Jurkat, Clone E6-1 (cell line): ENCODE data around the gene MT4. TPM values are rescaled to one million over a fixed set of nuclear protein-coding genes. Genes with fewer than 3 reads are reported as not detected.

Experiments
- DNase-seq: peaks from one replicate; pipeline ENCODE4 v3.0.0-alpha.2; 2011; ENCODE audit warnings: low read depth, low spot score
- H3K4me3 ChIP-seq: 2 replicates; pipeline ENCODE4 v1.5.1; 2011; ENCODE audit warnings: mild to moderate bottlenecking, low read length, control low read depth, moderate library complexity
- polyA plus RNA-seq: library from polyadenylated mRNA; unstranded; fragments of >200 nt; gene quantifications from one replicate; pipeline ENCODE4 v1.2.1, GENCODE V29; 2012; ENCODE audit warnings: missing spikeins; ENCODE audit not compliant: insufficient read length, insufficient read depth

Gene MT4
- not detected for polyA plus RNA-seq

- no peak for DNase-seq
- H3K4me3 ChIP-seq = no peak within 1 kb of the TSS
These were observed at the start of gene MT4 for GRCh38 chr16:56564793-56565477. TSS of gene MT4 (plus strand) at chr16:56565073. CDS start at chr16:56565129, 56 bp downstream.

- DNase-seq = no peak
- no peak overlapping the region for H3K4me3 ChIP-seq
These were observed 49.2 kb upstream of the MT4 start for GRCh38 chr16:56515665-56516064.

GRCh38 chr16:56517206-56517605, 47.7 kb upstream of the MT4 start:
- DNase-seq = no peak
- H3K4me3 ChIP-seq = no peak overlapping the region

- H3K4me3 ChIP-seq = no peak overlapping the region
- no peak for DNase-seq
These were observed 46.4 kb upstream of the MT4 start for GRCh38 chr16:56518425-56518824.

GRCh38 chr16:56519459-56520250, 45.2 kb upstream of the MT4 start, which contains the start of gene BBS2:
TSS of gene BBS2 (minus strand) at chr16:56520024. CDS start at chr16:56519862, 162 bp downstream.
- peak; percentile 77 for DNase-seq

GRCh38 chr16:56520251-56520577, 44.7 kb upstream of the MT4 start:
- H3K4me3 ChIP-seq = peak overlapping the region; percentile 74
- DNase-seq = no peak

More at GRCh38 chr16:56519459-56520250, 45.2 kb upstream of the MT4 start, which contains the start of gene BBS2:
- H3K4me3 ChIP-seq = peak within 1 kb of the TSS; percentile 74

- no peak for DNase-seq
- no peak overlapping the region for H3K4me3 ChIP-seq
These were observed 39.6 kb upstream of the MT4 start for GRCh38 chr16:56525236-56525635.

- H3K4me3 ChIP-seq = no peak overlapping the region
These were observed 34.0 kb upstream of the MT4 start for GRCh38 chr16:56530872-56531271.

GRCh38 chr16:56532714-56533113, 32.2 kb upstream of the MT4 start:
- no peak for DNase-seq
- no peak overlapping the region for H3K4me3 ChIP-seq

More at GRCh38 chr16:56530872-56531271, 34.0 kb upstream of the MT4 start:
- DNase-seq = no peak

- DNase-seq = no peak
- H3K4me3 ChIP-seq = no peak overlapping the region
These were observed 30.0 kb upstream of the MT4 start for GRCh38 chr16:56534847-56535383.

GRCh38 chr16:56538331-56538730, 26.5 kb upstream of the MT4 start:
- no peak for DNase-seq
- H3K4me3 ChIP-seq = no peak overlapping the region

- DNase-seq = no peak
- H3K4me3 ChIP-seq = no peak overlapping the region
These were observed 25.2 kb upstream of the MT4 start for GRCh38 chr16:56539656-56540055.

- no peak overlapping the region for H3K4me3 ChIP-seq
- DNase-seq = no peak
These were observed 22.8 kb upstream of the MT4 start for GRCh38 chr16:56542039-56542438.

- no peak overlapping the region for H3K4me3 ChIP-seq
- peak; percentile 4 for DNase-seq
These were observed 17.5 kb upstream of the MT4 start for GRCh38 chr16:56547120-56547948.

GRCh38 chr16:56547949-56548567, 16.8 kb upstream of the MT4 start:
- DNase-seq = no peak
- no peak overlapping the region for H3K4me3 ChIP-seq

GRCh38 chr16:56549161-56549560, 15.7 kb upstream of the MT4 start:
- DNase-seq = no peak
- no peak overlapping the region for H3K4me3 ChIP-seq

- no peak overlapping the region for H3K4me3 ChIP-seq
- DNase-seq = no peak
These were observed 15.0 kb upstream of the MT4 start for GRCh38 chr16:56549744-56550385.
